Measurements from ENCODE around the gene TEP1.

DNA sequence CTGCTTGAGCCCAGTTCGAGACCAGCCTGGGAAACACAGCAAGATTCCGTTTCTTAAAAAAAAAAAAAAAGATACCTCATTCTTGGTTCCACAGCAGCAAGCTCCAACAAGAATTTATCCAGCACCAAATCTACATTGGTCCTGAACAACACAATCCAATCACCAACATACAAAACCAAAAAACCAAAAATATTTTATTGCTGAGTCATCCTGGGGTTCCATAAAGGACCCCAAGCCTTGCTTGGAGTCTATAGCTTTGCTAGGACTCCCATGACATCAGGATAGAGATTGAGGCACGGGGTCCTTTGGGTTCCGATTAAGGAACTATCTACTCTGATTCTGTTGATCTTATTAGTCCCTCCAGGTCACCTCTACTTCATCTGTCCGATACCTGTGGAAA, 33.6 kb upstream of the TEP1 start:
- TF ChIP-seq CTCF (IDR thresholded peaks at IDR 0.05; ENCODE audit: insufficient read depth, low read depth, low read length), result no peak
- TF ChIP-seq EZH2 (IDR thresholded peaks at IDR 0.05; ENCODE audit: insufficient read depth, low read length), result no peak
